Measurements from ENCODE around the gene PPM1J. TPM values are rescaled to one million over a fixed set of nuclear protein-coding genes. Genes with fewer than 3 reads are reported as not detected.

Gene PPM1J
- total and polyA plus RNA-seq, 9 of the 15 experiments (the other 6 are each of a cell fraction or from before 2014, with no cell fraction given) = 0.25 to 10.5 (median 4.2) TPM

- TF ChIP-seq DPF2 (IDR thresholded peaks at IDR 0.05) (0 out of 2 replicates have a peak, but pooled peaks have one; percentile 14), HDAC1 (IDR thresholded peaks at IDR 0.05) (peak in 1 of 2 experiments; percentile 13; a peak in 1 of 4 replicates), CREB3 (tag; conservative IDR thresholded peaks at IDR 0.05; ENCODE audit: low read depth) (no peak), CTBP1 (IDR thresholded peaks at IDR 0.05; ENCODE audit: borderline replicate concordance) (peak; percentile 60), E2F5 (CRISPR knock-in tag; IDR thresholded peaks at IDR 0.05) (0 out of 2 replicates have a peak, but pooled peaks have one; percentile 60), JUNB (CRISPR knock-in tag; conservative IDR thresholded peaks at IDR 0.05) (no peak), ZBTB33 (CRISPR knock-in tag; IDR thresholded peaks at IDR 0.05) (0 out of 2 replicates have a peak, but pooled peaks have one; percentile 26), MYNN (IDR thresholded peaks at IDR 0.05) (no peak), MYNN (CRISPR knock-in tag; IDR thresholded peaks at IDR 0.05) (no peak), MAFK (IDR thresholded peaks at IDR 0.05; ENCODE audit: low read length) (no peak), DIDO1 (tag; IDR thresholded peaks at IDR 0.05; ENCODE audit: low read depth) (no peak), PHB2 (IDR thresholded peaks at IDR 0.05; ENCODE audit: low read depth) (no peak), ZEB2 (IDR thresholded peaks at IDR 0.05) (peak; percentile 62; the same call in 1 of the 2 replicates), PTTG1 (tag; IDR thresholded peaks at IDR 0.05; ENCODE audit: low read depth) (no peak)
Observed at GRCh38 chr1:112713466-112714312, 1.4 kb downstream of the PPM1J start (continued).
